22Rv1 (cell line): Measurements from ENCODE around the gene DEFB119.
"Not testable (repeated sequence)": the region's sequence is repeated elsewhere in the genome, so short reads cannot be mapped to it uniquely, and the experiment has no call there.

ENCODE experiments used
- H3K27ac ChIP-seq: fragments of 450-650 bp; 2 replicates; pipeline ENCODE4 v1.5.1; 2017
- CTCF ChIP-seq: fragments of 450-650 bp; IDR thresholded peaks from 2 replicates; pipeline ENCODE4 v1.5.1; 2017; ENCODE audit warnings: mild to moderate bottlenecking
- ZFX ChIP-seq: fragments of 450-650 bp; IDR thresholded peaks from 2 replicates; pipeline ENCODE4 v1.6.1; 2017; ENCODE audit warnings: antibody characterized with exemption, borderline replicate concordance

The DEFB119 gene, protein sequence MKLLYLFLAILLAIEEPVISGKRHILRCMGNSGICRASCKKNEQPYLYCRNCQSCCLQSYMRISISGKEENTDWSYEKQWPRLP

DNA sequence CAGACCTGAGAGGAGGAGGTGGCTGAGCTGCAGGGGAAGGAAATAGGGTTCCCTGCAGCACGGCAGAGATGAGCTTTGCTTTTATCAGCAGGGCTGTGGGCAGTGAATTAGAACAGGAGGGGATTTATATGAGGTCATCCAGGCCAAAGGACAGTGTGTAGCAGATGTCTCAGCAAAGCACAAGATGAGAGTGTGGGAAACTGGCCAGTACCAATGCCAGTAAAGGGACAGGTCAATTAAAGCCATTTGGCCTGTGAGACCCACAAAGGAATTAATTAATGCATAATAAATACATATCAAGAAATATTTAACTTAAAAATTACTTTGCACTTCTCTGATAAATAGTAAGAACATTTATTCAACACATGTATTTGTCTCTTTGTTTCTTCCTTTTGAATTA, at the start of gene DEFB119:
Gene DEFB119 (minus strand): TSS at position 101 of the 400 bp plus-strand sequence. CDS start 107 bp downstream, outside the sequence.
- TF ChIP-seq CTCF (no peak), ZFX (no peak)
- H3K27ac ChIP-seq = no peak within 1 kb of the TSS

GRCh38 chr20:31430568-31431115, 40.3 kb upstream of the DEFB119 start:
- no peak overlapping the region for H3K27ac ChIP-seq
- no peak for TF ChIP-seq ZFX
- TF ChIP-seq CTCF = no peak

GRCh38 chr20:31427576-31427975, 37.2 kb upstream of the DEFB119 start:
- H3K27ac ChIP-seq = not testable (repeated sequence)

GRCh38 chr20:31426891-31427551, 36.6 kb upstream of the DEFB119 start:
- not testable (repeated sequence) for H3K27ac ChIP-seq

DNA sequence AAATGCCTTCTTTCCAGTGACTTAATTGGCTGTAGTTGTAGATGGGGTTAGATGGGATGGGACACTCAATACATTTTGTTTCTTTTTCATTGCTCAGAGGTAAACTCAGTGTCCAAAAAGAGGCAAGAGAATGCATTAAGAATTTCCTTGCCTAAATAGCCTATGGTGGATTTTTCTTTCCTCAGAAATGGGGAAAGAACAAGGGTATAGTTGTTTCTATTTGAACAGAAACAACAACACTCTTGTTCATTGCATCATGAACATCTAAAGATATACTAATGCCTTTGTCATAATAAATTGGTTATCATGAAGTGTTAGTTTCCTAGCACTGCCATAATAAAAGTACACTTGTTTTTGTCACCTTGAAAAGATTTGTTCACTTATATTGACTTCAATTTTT, 35.4 kb upstream of the DEFB119 start:
- H3K27ac ChIP-seq = no peak overlapping the region
- TF ChIP-seq CTCF (no peak), ZFX (no peak)

DNA sequence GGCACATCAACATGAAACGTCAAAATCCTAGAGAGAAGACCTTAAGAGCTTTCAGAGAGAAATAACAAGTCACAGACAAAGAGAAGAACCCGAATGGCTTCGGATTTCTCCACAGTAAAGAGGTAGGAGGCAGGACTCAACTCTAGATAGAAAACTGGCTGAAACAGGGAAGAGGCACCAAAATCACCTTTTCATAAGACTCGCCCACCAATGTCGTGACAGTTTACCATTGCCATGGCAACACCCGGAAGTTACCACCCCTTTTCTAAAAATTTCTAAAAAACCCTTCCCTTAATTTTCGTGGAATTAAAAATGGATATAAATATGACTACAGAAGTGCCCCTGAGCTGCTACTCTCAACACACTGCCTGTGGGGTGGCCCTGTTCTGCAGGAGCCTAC, 27.9 kb upstream of the DEFB119 start:
- no peak for TF ChIP-seq CTCF
- no peak for TF ChIP-seq ZFX
- H3K27ac ChIP-seq = no peak overlapping the region

- TF ChIP-seq CTCF (no peak), ZFX (no peak)
Measured at GRCh38 chr20:31415653-31416052, 25.3 kb upstream of the DEFB119 start.

GRCh38 chr20:31414381-31414780, 24.0 kb upstream of the DEFB119 start:
- no peak overlapping the region for H3K27ac ChIP-seq
- TF ChIP-seq CTCF (no peak), ZFX (no peak)

More at GRCh38 chr20:31415653-31416052, 25.3 kb upstream of the DEFB119 start:
- no peak overlapping the region for H3K27ac ChIP-seq
